HG03108 (cell line): Measurements from ENCODE around the gene ENTREP1.
"Not testable (repeated sequence)": the region's sequence is repeated elsewhere in the genome, so short reads cannot be mapped to it uniquely, and the experiment has no call there.

ENCODE experiments used
- ATAC-seq: cut with Tn5 transposase; IDR thresholded peaks from one replicate; pipeline ENCODE4 v1.9.1; 2021; ENCODE audit warnings: moderate library complexity; ENCODE audit not compliant: unreplicated experiment

The ENTREP1 gene

DNA sequence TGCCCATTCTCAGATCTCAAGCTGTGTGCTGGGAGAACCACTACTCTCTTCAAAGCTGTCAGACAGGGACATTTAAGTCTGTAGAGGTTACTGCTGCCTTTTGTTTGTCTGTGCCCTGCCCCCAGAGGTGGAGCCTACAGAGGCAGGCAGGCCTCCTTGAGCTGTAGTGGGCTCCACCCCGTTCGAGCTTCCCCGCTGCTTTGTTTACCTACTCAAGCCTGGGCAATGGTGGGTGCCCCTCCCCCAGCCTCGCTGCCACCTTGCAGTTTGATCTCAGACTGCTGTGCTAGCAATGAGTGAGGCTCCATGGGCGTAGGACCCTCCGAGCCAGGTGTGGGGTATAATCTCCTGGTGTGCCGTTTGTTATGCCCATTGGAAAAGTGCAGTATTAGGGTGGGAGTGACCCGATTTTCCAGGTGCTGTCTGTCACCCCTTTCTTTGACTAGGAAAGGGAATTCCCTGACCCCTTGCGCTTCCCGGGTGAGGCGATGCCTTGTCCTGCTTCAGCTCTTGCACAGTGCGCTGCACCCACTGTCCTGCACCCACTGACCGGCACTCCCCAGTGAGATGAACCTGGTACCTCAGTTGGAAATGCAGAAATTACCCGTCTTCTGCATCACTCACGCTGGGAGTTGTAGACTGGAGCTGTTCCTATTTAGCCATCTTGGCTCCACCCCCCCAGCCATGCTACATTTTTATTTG, 115.4 kb downstream of the ENTREP1 start:
- ATAC-seq: not testable (repeated sequence)
